GM13977 (cell line): ENCODE data around the gene CEMIP.
"Not testable (repeated sequence)": the region's sequence is repeated elsewhere in the genome, so short reads cannot be mapped to it uniquely, and the experiment has no call there.

Experiments
- DNase-seq: peaks from one replicate; pipeline ENCODE4 v3.0.0; 2012; ENCODE audit warnings: low spot score
- in situ Hi-C: fragments of 300-500 bp; cut with MboI; formaldehyde crosslinking; loops from one replicate; pipeline ENCODE4 v1.12.0; 2022; ENCODE audit warnings: low sequenced_read_pairs, low pct_unique_long_range_greater_than_20kb, mixed read lengths, inconsistent platforms; ENCODE audit not compliant: unreplicated experiment
- TF ChIP-seq, protein P1 (sequence below): IDR thresholded peaks from 2 replicates; pipeline ENCODE4 v1.5.1; 2012; ENCODE audit warnings: mild to moderate bottlenecking, control low read depth; ENCODE audit not compliant: insufficient read depth; ENCODE audit errors: extremely low read depth, missing control alignments

Gene CEMIP

GRCh38 chr15:80950291-80951078 is 171.3 kb downstream of the CEMIP start:
- in situ Hi-C loops, result no loop called here

DNA sequence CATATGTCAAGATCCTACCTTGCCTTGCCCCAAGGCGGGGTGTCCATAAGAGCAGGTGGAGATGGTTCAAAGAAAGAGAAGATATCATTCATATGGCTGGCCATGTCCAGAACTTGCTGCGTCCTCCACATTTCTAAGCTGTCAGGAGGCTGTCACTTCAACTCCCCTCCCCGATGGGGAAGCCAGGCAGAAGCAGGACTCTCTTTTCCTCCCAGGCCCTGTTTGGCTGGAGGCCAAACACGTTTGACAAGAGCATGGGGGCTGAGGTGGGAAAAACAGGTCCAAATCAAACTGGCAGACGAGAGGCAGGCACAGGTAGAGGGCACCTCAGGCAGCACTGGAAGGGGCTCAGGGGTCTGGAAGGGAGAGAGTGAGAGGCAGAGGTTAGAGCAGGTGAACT is 172.8 kb downstream of the CEMIP start:
- in situ Hi-C loops, result no loop called here
- TF ChIP-seq, protein P1, sequence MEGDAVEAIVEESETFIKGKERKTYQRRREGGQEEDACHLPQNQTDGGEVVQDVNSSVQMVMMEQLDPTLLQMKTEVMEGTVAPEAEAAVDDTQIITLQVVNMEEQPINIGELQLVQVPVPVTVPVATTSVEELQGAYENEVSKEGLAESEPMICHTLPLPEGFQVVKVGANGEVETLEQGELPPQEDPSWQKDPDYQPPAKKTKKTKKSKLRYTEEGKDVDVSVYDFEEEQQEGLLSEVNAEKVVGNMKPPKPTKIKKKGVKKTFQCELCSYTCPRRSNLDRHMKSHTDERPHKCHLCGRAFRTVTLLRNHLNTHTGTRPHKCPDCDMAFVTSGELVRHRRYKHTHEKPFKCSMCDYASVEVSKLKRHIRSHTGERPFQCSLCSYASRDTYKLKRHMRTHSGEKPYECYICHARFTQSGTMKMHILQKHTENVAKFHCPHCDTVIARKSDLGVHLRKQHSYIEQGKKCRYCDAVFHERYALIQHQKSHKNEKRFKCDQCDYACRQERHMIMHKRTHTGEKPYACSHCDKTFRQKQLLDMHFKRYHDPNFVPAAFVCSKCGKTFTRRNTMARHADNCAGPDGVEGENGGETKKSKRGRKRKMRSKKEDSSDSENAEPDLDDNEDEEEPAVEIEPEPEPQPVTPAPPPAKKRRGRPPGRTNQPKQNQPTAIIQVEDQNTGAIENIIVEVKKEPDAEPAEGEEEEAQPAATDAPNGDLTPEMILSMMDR, result no peak
- no peak for DNase-seq

More at GRCh38 chr15:80950291-80951078, 171.3 kb downstream of the CEMIP start:
- TF ChIP-seq, protein P1, result no peak
- DNase-seq, result no peak

GRCh38 chr15:80953001-80953952 is 174.1 kb downstream of the CEMIP start:
- in situ Hi-C loops, result no loop called here
- no peak for DNase-seq
- TF ChIP-seq, protein P1, result no peak

DNA sequence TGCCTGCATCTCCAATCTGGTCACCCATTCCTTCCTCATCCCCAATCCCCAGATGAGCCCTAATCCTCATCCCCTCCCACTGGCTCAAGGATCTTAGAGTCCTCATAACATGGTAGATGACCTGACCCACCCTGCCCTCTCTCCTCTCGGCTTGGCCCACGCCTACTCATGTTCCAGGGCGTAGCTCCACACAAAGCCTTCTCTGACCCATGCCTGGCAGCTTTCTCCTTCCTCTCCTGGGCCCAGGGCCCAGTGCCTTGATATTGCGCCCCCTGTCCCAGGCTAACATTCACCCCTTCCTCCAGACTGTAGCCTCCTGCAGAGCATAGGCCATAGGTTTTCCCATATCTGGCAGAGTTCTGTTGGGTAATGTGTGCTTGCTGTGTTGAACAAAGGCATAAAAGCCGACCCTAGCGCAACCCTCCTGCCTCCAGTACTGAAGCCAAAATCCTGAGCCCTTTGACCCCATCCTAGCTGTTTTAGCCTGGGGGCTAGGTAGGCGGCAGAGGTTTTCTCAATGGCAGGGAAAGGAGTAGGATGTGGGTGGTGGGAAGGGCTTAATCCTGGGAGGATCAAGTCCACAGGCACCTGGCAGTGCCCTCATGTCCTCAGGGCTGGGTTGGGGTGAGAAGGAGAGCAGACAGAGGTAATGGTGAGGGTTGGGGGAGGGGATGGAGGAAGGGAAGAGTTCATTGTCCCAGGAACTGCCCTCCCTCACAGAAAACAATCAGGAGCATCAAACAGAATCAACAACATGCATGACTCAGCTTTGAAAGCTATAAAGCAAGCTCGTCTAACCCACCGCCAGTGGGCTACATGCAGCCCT is 175.0 kb downstream of the CEMIP start:
- no peak for DNase-seq

DNA sequence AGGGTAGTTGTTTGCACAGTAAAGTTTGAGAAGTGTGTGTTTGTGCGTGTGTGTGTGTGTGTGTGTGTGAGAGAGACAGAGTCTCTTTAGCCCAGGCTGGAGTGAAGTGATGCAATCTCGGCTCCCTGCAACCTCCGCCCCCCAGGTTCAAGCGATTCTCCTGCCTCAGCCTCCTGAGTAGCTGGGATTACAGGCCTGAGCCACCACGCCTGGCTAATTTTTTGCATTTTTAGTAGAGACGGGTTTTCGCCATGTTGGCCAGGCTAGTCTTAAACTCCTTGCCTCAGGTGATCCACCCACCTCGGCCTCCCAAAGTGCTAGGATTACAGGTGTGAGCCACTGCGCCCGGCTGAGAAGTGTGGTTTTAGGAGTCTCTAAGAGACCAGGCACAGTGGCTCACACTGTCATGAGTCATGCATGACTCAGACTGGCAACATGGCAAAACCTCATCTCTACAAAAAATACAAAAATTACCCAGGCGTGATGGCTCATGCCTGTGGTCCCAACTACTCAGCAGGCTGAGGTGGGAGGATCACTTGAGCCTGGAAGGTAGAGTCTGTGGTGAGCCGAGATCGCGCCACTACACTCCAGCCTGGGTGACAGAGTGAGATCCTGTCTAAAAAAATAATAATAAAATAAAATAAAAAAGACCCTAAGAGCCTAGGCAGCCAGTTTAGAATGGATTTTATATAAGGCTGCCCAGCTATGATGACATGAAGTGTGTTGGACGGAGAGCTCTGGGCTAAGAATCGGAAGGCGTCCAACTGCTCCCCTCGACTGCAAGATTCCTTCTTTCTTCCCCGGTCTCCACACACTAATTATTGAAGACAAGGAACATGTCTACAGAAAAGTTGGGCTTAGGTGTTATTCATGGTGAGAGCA is 176.6 kb downstream of the CEMIP start:
- in situ Hi-C loops, DNase-seq: not testable (repeated sequence)

More for the DNA sequence above, 175.0 kb downstream of the CEMIP start:
- in situ Hi-C loops, result no loop called here
- TF ChIP-seq, protein P1, result no peak

- DNase-seq, result no peak
- TF ChIP-seq, protein P1, result no peak
- in situ Hi-C loops, result no loop called here
Measured at GRCh38 chr15:80957556-80957955, 178.4 kb downstream of the CEMIP start.
